ENCODE results near the gene B4GALNT3.

B4GALNT3 gene

GRCh38 chr12:541676-542324 lies 82.1 kb downstream of the B4GALNT3 start:
- no peak for DNase-seq

GRCh38 chr12:542395-543113 lies 82.8 kb downstream of the B4GALNT3 start:
- no peak for DNase-seq

GRCh38 chr12:543114-543451 lies 83.3 kb downstream of the B4GALNT3 start:
- DNase-seq: no peak

- no peak for DNase-seq
Observed at GRCh38 chr12:544142-544541, 84.4 kb downstream of the B4GALNT3 start.

- DNase-seq: no peak
Observed at GRCh38 chr12:544941-545635, 85.3 kb downstream of the B4GALNT3 start.

- no peak for DNase-seq
Observed at GRCh38 chr12:545835-546234, 86.1 kb downstream of the B4GALNT3 start.

- DNase-seq: no peak
Observed at GRCh38 chr12:546265-546919, 86.7 kb downstream of the B4GALNT3 start.

GRCh38 chr12:546920-547845 lies 87.4 kb downstream of the B4GALNT3 start:
- DNase-seq: peak; percentile 78 to 80

GRCh38 chr12:547883-548470 lies 88.2 kb downstream of the B4GALNT3 start:
- no peak for DNase-seq

GRCh38 chr12:549476-550082 lies 89.8 kb downstream of the B4GALNT3 start:
- DNase-seq: no peak

- DNase-seq: no peak
Observed at GRCh38 chr12:550473-551260, 90.9 kb downstream of the B4GALNT3 start.

- no peak for DNase-seq
Observed at GRCh38 chr12:552466-552865, 92.7 kb downstream of the B4GALNT3 start.

GRCh38 chr12:553216-554000 lies 93.7 kb downstream of the B4GALNT3 start:
- no peak for DNase-seq

- DNase-seq: no peak
Observed at GRCh38 chr12:554001-554285, 94.2 kb downstream of the B4GALNT3 start.

- no peak for DNase-seq
Observed at GRCh38 chr12:556498-556897, 96.8 kb downstream of the B4GALNT3 start.

GRCh38 chr12:558580-558979 lies 98.8 kb downstream of the B4GALNT3 start:
- DNase-seq: no peak

GRCh38 chr12:559208-559905 lies 99.6 kb downstream of the B4GALNT3 start:
- DNase-seq: no peak

- DNase-seq: no peak
Observed at GRCh38 chr12:559906-560455, 100.2 kb downstream of the B4GALNT3 start.

GRCh38 chr12:560691-561390 lies 101.1 kb downstream of the B4GALNT3 start:
- DNase-seq: no peak

All from stimulated activated CD4-positive, alpha-beta T cell treated with anti-CD3 and anti-CD28 coated beads, Interleukin-2, amount 100 ng/mL, for 24 hours (primary cell).